NCI-H446 treated with DMSO at 0.1 percent for 48 hours (cell line): ENCODE results near the gene CUL5.

ENCODE experiments used
- DNase-seq: peaks from one replicate; lab custom pipeline; 2025; lab: John Stamatoyannopoulos, UW

The CUL5 gene

DNA sequence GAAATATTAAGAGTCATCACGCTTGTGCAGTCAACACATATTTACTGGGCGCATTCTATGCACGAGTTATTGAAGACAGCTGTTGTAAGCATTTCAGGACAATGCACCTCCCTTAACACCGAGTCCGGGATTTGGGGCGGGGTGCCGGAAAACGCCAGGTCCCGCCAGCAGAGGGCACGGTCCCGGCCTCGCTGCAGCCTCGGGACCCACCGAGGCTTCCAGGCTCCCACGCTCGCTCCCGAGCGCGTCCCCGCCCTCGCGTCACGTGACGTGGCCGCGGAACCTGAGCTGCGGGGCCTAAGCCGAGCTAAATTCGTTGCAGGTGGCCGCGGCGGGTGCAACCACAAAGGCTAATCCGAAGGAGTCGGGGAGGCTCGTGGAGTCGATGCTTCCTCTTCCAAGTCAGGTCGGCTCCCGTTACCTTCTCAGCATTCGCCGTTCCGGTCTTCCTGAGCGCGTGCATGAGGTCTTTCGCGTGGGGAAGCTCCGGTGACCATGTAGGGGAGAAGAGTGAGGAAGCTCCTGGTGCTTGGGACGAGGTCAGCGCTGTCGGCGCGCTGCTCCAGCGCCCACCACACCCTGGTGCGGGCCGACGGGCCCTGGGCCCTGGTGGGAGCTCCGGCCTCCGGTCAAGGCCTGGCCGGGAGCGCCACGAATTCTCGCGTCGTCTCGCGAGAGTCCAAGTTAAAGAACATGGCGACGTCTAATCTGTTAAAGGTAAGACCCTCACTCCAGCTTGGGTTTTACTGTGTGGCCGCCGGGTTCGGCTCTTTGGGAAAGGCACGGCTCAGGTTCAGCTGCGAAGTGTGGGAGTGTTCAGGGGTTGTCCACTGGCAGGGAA is at the start of gene CUL5:
TSS of gene CUL5 (plus strand) at position 243 of the 841 bp plus-strand sequence. CDS start at position 694, 451 bp downstream.
- DNase-seq = peak; percentile 77

DNA sequence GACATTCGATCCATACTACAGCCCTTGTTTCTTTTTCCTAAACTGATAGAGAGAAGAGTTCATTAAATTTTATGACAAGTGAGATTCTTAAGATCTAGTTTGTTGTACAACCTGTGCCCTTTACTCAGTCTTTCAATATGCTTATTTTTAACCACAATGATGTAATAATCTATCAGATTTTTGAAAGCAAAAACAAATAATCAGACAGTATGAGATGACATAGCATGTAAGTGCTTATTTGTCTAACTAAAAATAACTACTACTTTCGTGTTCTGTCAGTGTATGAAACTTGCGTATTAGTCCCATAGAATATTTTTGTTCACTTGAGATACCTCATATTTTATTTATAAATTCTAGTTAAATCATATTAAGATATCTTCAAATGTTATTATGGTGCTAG is 47.2 kb upstream of the CUL5 start:
- no peak for DNase-seq

DNA sequence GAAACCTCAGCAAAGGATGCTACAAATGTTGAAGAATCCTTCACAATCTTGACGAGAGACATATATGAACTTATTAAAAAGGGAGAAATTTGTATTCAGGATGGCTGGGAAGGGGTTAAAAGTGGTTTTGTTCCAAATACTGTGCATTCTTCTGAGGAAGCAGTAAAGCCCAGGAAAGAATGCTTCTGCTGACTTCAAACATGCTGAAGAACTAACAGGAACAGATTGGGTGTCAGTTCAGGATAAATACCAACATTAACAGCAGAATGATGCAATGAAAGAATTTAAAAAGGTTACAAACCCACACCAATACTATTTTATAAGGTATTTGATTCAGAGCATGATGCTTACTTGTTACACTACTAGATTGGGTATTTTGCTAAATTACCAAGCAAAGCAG is 46.5 kb upstream of the CUL5 start:
- DNase-seq = no peak

DNA sequence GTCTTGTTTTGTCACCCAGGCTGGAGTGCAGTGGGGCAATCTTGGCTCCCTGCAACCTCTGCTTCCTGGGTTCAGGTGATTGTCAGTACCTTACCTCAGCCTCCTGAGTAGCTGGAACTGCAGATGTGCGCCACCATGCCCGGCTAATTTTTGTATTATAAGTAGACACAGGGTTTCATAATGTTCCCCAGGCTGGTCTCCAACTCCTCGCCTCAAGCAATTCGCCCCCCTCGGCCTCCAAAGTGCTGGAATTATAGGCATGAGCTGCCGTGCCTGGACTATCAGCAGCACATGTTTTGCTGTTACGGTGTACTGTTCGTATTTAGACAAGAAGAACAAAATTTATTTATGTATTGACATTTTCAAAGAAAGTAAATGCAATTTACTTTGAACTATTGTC is 45.6 kb upstream of the CUL5 start:
- no peak for DNase-seq

DNA sequence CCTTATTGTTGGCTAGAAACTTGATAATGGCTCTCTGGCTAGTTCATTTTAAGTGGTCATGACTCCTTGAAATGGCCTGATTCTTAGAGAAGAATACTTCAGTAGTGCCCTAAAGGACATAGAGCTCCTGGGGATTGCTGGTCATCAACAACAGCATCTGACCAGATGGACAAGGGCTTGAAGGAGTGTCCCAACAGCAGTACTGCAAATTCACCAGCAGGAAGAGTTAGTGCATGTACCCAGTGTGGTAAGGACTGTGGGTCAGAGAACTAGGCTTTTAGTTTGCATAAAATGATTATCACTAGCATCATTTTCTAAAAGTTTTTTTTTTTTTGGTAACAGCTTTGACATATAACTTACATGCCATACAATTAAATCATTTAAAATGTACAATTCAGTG is 39.5 kb upstream of the CUL5 start:
- no peak for DNase-seq

DNA sequence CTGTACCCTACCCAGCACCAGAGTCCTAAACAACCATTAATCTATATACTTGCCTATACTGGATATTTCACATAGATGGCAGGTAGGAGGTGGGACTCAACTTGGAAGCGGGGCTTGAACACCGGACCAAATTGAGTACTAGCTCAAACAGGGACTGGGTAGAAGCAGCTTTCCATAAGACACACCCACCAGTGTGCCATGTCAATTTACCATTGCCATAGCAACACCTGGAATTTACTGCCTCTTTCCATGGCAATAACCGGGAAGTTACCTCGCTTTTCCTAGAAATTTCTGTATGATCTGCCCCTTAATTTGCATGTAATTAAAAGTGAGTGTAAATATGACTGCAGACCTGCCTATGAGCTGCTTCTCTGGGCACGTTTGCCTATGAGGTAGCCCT is 38.6 kb upstream of the CUL5 start:
- DNase-seq = no peak

DNA sequence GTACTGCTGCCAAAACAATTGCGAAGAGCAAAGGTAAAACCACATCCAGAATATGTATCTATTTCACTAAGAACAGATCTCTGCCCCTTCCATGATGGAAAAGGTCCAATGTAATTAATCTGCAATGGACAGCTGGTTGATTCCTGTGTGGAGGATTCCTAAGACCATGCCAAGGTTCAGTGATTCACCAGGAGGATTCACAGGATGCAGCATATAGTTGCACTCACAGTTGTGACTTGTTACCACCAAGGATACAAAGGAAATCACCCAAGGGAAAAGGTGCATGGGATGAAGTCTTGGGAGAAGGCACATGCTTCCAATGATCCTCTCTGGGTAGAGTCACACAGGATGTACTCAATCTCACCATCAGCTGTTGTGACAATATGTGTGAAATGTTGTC is 35.1 kb upstream of the CUL5 start:
- no peak for DNase-seq

DNA sequence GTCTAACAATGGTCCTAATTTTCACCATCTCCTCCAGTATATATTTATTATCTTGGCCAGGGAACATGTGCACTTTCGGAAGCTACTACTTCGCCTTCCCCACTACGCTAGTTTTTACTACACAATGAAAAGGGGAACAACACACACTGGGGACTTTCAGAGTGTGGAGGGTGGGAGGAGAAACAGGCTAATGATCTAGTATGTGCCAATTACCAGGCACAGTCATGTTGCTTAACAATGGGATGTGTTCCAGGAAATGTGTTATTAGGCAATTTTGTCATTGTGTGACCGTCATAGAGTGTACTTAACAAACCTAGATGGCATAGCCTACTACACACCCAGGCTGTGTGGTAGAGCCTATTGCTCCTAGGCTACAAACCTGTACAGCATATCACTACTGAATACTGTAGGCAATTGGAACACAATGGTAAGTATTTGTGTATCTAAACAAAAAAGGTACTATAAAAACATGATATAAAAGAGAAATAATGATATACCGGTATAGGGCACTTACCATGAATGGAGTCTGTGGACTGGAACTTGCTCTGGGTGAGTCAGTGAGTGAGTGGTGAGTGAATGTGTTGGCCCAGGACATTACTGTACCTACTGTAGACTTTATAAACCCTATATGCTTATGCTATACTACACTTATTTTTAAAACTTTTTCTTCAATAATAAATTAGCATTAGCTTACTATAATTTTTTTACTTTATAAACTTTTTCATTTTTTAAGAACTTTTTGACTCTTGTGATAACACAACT is 20.1 kb upstream of the CUL5 start:
- no peak for DNase-seq

DNA sequence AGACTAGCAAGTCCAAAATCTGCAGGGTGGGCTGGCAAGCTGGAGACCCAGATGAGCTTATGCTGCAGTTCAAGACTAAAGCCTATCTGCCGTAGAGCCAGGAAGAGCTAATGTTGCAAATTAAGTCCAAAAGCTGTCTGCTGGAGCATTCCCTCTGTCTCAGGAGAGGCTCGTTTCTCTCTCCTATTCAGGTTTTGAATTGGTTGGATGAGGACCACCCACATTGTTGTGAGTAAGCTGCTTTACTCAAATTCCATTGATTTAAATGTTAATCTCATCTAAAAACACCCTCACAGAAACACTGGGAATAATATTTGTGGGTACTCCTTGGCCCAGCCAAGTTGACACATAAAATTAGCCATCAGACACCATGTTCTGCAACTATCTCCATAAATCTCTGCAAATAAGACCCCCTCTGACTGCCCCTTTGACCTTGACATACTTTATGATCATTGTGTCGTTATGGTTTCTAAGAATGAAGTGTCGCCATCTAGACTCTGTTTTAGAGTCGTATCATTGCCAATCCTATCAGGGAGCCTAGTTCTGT is 16.8 kb upstream of the CUL5 start:
- DNase-seq = no peak

DNA sequence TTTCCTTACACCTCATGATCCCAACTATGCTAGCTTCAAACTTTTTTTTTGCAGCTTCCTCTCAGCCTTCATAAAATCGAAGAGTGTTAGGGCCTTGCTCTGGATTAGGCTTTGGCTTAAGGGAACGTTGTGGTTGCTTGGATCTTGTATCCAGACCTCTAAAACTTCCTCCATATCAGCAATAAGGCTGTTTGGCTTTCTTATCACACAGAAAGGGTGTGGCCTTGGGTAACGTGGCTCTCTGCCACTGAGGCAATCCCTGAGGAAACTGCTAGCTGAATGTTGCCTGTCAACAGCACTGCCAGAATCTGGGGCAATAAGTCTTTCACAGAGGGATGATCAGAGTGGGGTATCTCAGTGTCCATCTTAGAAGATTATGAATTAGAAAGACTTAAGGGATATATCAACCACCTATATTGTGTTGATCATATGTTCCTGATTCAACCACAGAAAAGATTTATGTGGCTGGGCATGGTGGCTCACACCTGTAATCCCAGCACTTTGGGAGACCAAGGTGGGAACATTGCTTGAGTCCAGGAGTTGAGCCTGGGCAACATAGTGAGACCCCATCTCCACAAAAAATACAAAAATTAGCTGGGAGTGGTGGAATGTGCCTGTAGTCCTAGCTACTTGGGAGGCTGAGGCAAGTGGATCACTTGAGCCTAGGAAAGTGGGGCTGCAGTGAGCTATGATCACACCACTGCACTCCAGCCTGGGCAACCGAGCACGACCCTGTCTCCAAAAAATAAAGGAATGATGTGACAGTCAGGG is 12.5 kb upstream of the CUL5 start:
- DNase-seq = no peak

DNA sequence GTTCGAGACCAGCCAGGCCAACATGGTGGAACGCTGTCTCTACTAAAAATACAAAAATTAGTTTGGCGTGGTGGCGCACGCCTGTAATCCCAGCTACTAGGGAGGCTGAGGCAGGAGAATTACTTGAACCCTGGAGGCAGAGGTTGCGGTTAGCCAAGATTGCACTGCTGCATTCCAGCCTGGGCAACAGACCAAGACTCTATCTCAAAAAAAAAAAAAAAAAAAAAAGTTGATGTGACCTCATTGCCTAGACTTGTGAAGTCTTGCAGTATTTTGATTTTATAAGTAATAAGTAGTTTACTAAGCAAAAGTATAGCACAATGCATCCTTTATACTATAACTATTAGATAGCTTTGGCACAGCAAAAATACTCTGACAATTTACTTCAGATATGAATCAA is 9.9 kb upstream of the CUL5 start:
- DNase-seq = no peak

DNA sequence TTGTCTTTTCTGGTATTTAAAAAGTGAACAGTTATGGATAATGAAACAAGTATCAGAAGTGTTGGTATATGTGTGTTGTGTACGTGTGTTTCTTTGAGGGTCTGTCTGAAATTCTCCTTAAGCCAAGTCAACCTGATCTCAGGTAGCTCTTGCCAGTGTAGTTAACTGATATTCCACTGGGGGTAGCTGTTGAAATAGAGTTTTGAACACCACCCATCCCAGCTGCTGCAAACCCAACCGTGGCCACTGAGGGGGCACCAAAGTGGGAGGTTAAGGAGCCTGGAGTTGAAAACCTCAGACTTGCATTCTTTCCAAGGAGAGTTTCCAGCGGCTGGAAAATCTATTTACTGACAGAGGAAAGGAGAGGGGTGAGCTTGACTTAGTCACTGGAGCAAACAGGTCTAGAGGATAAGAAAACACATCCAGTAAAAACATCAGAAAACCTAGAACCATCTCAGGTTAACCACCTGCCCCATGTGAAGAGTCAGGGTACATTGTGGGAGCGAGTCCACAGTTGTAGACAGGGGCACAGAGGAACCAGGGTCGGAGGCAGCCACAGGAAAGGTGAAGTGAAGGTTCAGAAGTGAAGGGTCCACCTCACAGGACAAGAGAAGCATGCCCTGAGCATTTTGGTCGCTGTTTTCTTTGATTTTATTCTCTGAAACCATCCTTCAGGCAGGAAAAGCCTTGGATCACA is 8.8 kb upstream of the CUL5 start:
- DNase-seq = peak; percentile 6

DNA sequence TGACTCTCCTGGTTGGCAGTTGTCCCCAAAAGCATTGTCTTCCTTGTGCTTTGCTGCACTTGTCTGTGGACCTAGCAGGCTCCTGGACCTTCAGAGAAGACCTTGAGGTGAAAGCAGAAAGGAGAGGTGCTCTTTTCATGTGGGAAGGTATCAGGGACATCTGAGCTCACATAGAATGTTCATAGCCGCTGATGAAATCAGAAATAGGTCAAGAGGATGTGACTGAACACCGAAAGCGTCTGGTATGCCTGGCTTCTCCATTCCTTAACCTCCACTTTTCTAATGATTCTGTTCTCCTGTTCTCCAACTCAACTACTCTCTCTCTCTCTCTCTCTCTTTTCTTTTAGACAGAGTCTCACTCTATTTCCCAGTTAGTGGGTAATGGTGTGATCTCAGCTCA is 6.2 kb upstream of the CUL5 start:
- DNase-seq = no peak

DNA sequence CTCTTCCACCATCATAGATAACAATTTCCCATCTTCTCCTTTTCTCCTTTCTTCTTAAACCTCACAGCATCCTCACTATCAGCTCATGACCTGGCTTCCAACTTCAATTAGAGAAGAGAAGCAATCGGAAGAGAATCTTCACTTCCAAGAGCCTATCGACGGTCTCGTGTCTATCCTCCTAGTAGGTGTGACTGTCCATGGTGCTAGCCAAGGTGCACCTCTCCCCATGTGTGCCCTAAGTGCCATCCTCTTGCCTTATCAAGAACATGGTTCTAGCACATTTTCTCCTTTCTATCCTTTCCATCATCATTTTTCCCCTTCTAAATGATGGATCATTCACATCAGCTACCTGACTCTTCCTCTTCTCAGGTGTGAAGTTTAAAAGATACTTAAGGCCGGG is 5.1 kb upstream of the CUL5 start:
- DNase-seq = no peak

DNA sequence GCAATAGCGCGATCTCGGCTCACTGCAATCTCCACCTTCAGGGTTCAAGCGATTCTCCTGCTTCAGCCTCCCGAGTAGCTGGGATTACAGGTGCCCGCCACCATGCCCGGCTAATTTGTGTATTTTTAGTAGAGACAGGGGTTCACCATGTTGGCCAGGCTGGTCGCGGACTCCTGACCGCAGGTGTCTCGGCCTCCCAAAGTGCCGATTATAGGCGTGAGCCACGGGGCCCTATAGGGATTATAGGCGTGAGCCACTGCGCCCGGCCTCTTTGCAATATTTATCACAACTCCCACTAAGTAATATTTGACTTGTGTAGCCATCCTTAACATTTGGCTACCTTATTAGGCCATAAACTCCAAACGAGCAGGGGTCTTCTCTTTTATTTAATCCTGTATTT is 879 bp upstream of the CUL5 start:
- DNase-seq = no peak

DNA sequence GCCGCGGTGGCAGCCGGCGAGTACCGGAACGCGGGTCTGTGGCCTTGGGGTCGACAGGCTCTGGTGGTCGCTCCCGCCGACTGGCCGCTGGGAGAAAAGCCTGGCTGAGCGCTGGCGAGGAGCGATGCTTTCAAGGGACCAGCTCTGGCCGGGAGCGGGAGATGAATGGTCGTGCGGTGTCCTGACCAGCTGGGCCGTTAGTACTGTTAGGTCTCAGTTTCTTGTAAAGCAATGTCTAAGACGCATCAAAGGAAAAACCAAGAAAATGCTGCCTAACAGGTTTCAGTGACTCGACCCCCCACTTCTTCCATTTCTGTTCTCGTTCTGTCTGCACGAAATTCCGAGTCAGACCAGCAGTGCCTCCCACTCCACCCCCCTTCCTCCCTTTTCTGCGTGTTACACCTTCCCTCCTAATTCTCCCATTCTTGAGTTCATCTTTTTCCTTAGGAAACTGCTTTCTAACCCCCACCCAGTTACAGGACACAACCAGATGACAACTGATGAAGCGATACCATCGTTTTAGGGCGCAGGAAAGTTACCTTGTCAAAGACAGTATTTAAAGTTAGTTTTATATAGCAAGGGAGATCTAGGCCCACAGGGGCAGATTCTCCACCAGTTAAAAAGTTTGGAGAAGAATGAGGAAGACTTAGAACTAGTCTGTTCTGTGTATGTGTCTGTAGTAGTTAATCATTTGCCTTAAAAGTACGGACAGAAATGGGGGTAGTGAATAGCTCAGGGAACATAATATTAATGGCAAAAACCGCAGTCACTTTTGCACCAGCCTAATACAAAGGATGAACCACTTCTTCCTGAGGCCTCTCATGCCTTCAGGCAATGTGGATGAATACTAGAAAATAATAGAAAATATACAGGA is 1.0 kb downstream of the CUL5 start:
- DNase-seq = no peak

DNA sequence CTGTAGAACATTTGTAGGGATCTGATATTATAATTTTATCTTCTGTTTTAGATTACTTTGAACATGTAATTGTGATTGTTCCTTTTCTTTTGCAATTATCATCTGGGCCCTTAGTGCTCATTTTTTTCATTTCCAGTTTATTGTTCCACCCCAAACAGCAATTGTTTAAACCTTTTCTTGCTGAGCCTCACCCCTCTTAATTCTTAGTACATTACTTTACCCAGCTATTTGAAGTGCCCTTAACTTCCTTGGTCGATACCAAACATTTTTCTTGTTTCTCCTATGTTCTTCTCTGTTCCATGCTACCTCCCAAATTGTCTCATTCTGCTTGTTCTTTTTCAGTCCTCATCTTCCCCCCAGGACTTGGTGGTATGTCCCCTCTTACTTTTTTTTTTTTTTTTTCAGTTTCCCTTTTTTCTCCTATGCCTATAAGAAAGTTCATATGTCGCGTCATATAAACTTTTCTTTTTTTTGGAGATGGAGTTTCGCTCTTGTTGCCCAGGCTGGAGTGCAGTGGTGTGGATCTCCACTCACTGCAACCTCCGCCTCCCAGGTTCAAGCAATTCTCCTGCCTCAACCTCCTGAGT is 3.5 kb downstream of the CUL5 start:
- no peak for DNase-seq

DNA sequence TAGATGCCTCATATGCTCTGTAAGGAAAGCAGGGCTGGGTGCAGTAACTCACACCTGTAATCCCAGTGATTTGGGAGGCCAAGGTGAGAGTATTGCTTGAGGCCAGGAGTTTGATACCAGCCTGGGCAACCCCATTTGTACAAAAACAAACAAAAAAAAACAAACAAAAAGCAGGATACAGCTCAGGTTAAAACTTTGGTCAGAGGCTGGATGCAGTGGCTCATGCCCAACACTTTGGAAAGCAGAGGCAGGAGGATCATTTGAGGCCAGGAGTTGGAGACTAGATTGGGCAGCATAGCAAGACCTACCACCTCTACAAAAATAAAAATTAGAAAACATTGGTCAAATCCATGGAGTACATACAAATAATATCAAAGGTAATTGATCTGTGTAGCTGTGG is 7.9 kb downstream of the CUL5 start:
- no peak for DNase-seq

DNA sequence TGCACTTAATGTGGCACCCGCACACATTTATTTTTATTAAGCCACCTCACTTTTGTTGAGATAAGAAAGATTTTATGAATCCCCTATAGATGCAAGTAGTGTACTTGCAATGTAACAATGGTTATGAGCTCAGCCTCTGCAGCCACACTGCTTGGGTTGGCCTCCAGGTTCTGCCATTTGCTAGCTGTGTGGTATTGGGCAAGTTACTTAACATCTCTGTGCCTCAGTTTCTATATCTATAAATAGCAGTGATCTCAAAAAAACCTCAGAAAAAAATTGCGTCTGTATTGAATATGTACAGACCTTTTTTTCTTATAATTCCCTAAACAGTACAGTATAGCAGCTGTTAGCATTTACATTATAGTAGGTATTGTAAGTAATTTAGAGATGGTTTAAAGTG is 10.0 kb downstream of the CUL5 start:
- DNase-seq = no peak

DNA sequence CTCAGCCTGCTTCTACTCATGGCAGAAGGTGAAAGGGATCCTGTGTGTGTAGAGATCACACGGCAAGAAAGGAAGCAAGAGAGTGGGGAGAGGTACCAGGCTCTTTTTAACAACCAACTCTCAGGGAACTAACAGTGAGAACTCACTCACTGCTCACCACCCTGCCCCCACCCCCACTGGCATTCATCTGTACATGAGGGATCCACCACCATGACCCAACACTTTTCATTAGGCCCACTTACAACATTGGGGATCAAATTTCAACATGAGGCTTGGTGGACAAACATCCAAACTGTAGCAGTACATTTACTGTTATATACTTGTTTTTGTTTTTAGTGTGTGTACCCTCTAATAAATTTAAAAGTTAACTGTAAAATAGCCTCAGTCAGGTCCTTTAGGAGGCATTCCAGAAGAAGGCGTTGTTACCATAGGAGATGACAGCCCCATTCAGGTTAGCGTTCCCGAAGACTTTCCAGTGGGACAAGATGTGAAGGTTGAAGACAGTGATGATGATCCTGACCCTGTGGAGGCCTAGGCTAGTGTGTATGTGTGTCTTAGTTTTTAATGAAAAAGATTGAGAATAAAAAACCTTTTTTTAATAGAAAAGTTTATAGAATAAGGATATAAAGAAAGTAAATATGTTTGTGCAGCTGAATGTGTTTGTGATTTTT is 11.3 kb downstream of the CUL5 start:
- DNase-seq = no peak
